Fibroblast of skin of abdomen (primary cell): ENCODE measurements around the gene ST7L. TPM values are rescaled to one million over a fixed set of nuclear protein-coding genes. Genes with fewer than 3 reads are reported as not detected.
"Not testable (repeated sequence)": the region's sequence is repeated elsewhere in the genome, so short reads cannot be mapped to it uniquely, and the experiment has no call there.

ENCODE experiments used
- DNase-seq: peaks from one replicate; pipeline ENCODE4 v3.0.0-alpha.2; 2013
- polyA plus RNA-seq, 2 experiments: library from polyadenylated mRNA; unstranded; fragments of 120-200 nt; gene quantifications; one replicate each; pipeline ENCODE4 v1.2.1, GENCODE V29; 2013; ENCODE audit not compliant: insufficient read length in 2 of 2

ST7L gene, protein sequence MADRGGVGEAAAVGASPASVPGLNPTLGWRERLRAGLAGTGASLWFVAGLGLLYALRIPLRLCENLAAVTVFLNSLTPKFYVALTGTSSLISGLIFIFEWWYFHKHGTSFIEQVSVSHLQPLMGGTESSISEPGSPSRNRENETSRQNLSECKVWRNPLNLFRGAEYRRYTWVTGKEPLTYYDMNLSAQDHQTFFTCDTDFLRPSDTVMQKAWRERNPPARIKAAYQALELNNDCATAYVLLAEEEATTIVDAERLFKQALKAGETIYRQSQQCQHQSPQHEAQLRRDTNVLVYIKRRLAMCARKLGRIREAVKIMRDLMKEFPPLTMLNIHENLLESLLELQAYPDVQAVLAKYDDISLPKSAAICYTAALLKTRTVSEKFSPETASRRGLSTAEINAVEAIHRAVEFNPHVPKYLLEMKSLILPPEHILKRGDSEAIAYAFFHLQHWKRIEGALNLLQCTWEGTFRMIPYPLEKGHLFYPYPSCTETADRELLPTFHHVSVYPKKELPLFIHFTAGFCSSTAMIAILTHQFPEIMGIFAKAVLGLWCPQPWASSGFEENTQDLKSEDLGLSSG
- polyA plus RNA-seq (2013, experiment 1 of 2; ENCODE audit: insufficient read length): 14.4 TPM
- 12.9 TPM for polyA plus RNA-seq (2013, experiment 2 of 2; ENCODE audit: insufficient read length)

DNA sequence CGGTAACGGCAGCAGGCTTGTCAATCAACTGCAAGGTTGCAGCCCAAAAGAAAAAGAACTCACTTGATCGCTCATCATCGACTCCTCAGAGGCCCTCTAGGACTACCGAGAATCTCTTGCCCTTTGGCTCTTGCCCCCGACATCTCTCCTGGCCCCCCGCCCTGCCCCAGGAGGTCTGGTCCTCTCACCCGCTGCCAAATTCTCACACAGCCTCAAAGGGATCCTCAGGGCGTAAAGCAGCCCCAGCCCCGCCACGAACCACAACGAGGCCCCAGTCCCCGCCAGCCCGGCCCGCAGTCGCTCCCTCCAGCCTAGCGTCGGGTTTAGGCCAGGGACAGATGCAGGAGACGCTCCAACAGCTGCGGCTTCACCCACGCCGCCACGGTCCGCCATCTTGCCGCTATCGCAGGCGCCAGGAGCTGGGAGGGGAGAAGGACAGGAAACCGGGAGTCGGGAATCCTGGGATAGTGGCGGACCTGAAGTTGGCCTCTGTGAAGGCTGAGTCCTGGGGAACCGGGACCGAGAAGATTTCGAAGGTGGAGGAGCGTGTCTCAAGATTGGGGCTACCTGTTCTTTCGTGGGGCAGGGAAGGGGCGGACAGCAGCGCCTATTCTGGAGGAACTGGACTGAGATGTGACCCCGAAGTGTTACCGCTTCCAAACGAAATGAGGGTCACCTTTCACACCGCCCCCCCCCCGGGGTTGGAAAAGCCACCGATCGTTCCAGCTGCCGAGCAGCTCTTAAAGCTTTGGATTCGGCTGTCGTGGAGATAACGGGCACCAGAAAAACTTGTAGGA lies at the start of gene ST7L:
Gene ST7L, minus strand, starts transcription at position 421 of the 797 bp plus-strand sequence. Its CDS starts 28 bp downstream, at position 393.
- peak; percentile 73 for DNase-seq

DNA sequence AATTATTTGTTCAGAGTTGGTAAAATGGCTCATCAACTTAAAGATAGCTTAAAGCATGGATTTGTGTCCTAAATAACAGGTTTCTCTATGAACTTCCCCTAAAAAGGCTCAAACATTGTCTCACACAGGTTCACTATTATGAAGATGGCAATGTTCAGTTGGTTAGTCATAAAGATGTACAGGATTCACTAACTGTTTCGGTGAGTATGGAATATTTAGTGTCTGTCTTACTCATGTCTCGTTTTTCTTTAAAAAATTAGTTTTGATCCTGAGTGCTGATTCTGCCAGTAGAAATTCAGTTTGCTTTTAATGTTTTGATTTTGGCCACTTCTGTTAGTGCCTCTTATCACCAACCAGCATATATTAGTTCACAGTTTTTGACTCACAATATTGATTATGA lies 48.0 kb upstream of the ST7L start:
- DNase-seq: no peak

DNA sequence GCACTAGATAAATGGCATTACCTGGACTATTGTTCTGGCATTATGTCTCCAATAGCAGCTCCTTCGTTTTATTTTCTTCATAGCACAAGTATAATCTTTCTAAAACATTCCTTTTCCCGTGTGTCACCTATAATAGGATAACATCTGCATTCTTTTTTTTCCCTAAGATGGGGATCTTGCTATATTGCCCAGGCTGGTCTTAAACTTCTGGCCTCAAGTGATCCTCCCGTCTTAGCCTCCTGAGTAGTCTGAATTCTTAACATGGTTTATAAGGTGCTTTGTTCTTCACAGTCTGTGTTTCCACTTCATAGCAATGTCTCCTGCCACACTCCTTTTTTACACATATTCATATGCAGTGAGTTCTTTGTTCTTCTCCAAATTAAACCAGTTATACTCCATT lies 46.9 kb upstream of the ST7L start:
- DNase-seq: no peak

DNA sequence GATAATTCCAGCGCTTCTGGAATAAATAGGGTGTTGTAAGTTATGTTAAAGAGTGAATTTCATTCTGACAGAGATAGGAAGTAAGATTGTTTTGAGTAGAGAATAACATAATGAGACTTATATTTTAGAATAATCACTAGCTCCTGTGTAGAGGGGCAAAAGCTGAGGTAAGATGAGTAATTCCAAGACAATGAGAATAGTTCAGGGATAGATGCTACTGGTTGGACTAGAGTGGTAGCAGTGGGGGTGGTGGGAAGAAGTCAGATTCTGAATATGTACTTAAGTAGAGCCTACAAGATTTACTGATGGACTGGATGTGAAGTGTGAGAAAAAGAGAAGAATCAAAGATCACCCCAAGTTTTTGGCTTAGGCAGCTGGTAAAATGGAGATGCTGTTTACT lies 32.3 kb upstream of the ST7L start:
- no peak for DNase-seq

DNA sequence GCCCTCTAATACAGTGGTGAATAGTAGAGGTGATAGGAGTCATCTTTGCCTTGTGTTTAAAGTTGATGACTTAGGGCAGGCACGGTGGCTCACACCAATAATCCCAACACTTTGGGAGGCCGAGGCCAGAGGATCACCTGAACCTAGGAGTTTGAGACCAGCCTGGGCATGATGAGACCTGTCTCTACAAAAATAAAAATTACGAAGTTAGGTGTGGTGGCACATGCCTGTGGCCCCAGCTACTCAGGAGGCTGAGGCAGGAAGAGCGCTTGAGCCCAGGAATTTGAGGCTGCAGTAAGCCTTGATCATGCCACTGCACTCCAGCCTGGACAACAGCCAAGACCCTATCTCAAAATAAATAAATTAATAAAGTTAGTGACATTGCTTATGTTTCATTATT lies 27.3 kb upstream of the ST7L start:
- DNase-seq: no peak

DNA sequence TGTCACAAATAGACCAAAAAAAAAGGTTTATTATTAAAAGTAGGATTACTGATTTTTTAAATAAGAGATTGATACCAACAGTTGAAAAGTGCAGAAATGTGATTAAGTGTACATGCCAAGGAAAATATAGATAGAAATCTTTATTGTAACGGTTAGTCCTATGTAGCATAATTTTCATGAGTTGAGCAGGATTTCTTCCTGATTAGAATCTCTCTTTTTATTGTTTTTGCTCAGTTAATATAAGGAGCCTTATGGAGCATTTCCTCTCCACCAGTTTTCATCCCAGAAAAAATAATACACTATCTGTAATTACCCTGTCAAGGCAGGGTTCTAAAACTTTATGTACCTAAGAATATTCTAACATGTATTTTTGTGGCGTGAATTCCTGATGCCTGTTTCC lies 24.1 kb upstream of the ST7L start:
- no peak for DNase-seq

DNA sequence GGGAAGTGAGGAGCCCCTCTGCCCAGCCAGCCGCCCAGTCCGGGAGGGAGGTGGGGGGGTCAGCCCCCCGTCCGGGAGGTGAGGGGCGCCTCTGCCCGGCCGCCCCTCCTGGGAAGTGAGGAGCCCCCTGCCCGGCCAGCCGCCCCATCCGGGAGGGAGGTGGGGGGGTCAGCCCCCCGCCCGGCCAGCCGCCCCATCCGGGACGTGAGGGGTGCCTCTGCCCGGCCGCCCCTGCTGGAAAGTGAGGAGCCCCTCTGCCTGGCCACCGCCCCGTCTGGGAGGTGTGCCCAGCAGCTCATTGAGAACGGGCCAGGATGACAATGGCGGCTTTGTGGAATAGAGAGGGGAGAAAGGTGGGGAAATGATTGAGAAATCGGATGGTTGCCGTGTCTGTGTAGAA lies 21.5 kb upstream of the ST7L start:
- not testable (repeated sequence) for DNase-seq

DNA sequence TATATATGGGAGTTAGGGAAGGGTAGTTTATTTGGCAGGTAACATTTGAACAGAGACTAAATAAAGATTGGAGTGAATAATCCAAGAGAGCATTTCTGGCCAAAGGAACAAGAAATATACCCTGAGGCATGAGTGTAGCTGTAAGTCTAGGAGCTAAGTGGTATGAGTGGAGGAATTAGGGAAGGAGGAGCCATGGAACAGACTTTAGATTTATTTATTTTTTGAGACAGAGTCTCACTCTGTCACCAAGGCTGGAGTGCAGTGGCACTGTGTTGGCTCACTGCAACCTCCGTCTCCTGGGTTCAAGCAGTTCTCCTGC lies 19.1 kb upstream of the ST7L start:
- no peak for DNase-seq

DNA sequence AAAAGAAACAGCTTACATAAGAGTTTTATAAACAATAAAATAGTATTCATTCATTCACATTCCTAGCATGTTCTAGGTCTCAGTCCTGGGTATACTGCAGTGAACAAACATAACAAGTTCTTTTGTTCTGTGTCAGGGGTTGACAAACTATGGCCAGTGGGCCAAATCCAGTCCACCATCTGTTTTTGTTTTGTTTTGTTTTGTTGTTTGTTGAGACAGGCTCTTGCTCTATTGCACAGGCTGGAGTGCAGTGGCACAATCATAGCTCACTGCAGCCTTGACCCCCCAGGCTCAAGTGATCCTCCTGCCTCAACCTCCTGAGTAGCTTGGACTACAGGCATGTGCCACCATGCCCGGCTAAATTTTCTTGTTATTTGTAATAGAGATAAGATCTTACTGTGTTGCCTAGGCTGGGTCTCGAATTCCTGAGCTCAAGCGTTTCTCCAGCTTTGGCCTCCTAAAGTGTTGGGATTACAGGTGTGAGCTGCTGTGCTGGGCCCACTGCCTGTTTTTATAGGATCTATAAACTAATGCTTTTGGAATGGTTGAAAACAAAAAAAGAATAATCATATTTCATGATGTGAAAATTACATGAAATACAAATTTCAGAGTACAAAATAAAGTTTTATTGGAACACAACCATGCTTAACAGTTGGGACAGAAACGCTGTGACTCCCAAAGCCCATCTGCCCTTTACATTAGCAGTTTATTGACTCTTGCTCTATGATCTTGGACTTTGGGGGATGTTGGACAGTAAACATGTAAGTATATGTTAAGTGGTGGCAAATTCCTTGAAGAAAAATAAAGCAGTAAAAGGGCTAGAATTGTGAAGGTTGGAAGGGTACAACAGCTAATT lies 18.5 kb upstream of the ST7L start:
- peak; percentile 8 for DNase-seq

DNA sequence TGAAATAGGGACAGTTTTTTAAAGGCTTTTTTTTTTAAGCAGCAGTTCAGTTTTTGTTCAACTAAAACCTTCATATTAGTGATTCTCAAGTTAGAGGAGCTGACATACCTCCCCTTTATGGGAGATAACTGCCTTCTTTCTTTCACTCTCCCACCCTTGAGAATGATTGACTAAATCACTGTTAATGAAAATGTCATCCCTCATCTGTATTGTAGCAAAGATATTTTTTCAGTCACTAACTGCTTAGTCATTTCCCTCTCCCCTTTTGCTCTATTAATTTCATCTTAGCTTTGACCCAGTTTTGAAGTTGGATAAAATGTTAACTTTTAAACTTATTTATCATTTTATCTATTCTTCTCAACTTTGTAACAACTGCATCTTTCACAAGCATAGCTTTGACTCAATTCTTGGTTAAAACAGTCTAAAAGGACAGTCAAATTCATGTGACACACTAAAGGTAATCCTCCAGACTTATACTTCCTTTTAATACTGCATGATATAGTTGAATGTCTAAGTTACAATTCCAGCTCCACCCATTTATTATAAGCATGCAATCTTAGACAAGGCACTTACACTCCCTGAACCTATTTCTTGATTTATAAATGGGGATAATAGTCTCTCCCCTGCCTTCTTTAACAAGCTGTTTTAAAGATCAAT lies 17.8 kb upstream of the ST7L start:
- DNase-seq: no peak

DNA sequence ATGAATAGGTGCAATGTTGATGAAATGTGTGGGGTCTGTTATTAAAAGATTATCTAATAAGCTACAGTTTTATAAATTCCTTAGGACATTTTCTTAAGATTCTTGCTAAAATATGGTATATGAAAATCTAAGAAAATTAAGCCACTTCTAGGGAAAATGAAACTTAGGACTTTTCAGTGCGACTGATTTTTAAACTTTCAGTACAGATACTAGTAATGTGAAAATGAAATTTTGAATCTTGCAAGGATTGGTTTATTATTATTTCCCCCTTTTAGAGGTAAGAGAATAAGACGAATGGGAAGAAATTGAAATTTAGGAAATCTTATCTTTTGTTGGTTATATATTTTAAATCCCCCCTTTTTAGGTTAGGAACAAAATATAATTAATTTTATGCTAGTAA lies 17.1 kb upstream of the ST7L start:
- DNase-seq: no peak

DNA sequence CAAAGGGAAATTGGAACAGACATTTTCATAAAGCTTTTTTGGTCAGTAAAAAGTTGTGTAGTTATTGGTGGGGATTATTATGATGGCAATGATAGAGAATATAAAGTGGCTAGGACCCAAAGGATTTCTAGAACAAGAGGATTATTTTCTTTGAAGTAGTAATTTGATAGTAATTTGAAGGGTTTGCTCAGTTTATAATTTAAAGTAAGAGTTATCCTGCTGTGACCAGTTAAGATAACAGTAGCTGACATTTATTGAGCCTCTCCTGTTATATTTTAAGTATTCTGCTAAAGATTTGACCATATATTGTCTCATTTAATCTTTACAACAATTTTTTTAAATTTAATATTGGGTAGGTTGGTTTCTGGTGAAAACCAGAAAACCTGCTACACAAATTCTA lies 15.4 kb upstream of the ST7L start:
- no peak for DNase-seq

DNA sequence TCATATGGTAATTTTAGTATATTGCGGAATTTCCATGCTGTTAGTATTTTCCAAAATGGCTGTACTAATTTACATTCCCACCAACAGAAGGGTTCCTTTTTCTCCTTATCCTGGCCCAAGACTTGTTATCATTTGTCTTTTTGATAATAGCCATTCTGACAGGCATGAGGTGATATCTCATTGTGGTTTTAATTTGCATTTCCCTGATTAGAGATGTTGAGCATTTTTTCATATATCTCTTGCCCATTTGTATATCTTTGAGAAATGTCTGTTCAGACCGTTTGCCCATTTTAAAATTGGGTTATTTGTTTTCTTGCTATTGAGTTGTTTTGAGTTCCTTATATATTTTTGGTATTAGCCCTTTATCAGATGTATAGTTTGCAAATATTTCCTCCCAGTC lies 14.7 kb upstream of the ST7L start:
- DNase-seq: no peak

DNA sequence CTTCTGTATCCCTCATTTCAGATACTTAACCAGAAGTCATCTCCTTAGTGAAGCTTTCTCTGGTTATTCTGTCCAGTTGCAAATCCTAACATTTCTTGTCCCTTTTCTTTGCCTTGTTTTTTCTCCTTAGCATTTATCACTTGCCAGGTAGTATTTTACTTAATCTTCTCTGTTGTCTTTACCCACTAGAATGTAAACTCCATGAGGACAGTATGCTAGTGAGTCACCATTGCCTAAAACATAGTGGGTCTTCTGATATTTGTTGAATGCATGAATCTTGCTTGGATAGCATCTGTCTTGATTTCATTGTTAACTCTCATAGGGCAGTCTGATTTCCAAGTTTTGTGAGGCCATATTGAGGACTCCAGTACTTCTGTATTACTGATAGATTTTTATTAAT lies 10.3 kb upstream of the ST7L start:
- DNase-seq: no peak

DNA sequence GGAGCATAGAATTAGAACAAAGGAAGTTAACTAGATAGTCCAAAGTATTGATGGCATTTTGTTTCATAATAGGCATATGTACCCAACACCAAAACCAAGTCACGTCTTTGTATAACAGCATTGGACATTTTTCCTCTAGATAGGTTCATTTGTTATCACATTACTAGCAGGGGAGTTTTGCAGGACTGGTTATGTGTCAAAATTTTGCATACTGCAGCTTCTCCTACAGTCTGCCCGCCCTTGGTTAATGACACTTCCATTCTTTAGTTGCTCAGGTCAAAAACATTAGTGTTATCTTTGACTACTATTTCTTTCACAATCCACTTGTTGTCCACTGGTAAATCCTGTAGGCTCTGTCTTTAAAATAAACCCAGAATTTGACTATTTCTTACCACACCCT lies 9.6 kb upstream of the ST7L start:
- DNase-seq: no peak

DNA sequence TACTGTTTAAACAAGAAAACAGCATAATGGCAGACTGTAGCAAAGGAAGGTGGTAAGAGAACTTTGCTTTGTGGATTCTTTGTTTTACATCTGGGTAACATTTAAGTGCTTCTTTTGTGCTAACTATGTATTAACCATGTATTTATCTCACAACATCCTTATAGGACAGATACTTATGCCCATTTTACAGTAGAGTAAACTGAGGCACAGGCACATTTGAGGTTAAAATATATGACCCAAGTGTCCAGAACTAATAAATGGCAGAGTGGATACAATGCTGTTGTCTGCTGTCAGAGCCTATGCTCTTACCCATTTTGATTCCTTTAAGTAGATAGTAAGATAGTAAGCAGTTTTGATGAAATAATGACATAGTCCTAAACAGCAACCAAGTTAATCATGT lies 7.9 kb upstream of the ST7L start:
- no peak for DNase-seq

DNA sequence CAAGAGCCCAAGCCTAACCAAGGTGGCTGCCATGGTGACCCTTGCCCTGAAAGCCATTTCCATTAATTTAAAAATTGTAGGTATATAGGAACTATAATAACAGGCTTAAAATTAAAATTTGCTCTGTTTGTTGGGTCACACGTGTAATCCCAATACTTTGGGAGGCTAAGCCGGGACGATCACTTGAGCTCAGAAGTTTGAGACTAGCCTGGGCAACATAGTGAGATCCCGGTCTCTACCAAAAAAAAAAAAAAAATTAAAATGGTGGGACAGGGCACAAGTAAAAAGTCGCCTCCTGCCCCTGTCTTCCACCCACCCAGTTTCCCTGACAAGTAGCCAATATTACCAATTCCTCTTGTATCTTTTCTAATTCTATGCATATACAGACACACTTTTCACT lies 7.3 kb upstream of the ST7L start:
- DNase-seq: no peak

DNA sequence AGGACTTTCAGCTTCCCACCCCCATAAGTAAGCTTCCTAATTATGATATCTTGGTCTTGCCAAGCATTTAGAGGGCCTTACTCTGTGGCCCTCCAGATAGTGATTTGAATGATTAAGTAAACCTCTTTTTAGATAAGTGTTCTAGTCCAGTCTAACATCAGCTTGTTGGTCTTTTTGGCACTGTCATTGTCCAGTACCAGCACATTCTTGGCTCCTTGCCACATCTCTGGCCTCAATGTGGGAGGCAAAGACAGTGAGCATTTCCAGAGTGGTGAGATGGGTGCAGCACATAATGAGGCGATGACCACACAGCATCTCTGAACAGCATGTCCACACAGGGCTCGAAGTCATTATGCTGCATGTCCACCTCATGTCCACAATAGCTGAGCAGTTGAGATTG lies 6.8 kb upstream of the ST7L start:
- no peak for DNase-seq

DNA sequence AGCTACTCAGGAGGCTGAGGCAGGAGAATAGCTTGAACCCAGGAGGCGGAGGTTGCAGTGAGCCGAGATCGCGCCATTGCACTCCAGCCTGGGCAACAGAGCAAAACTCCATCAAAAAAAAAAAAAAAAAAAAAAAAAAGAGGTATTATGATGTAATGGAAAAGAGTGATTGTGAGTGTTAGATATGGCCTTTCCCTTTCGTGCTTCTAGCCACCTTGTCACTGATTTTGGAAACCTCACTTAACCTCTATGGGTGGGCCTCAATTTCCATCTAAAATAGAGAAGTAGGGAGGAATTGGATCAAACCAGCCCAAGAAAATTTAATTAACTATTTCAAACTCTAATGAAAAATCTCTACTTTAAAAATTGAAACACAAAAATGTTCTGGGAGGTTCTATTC lies 5.6 kb upstream of the ST7L start:
- DNase-seq: not testable (repeated sequence)

DNA sequence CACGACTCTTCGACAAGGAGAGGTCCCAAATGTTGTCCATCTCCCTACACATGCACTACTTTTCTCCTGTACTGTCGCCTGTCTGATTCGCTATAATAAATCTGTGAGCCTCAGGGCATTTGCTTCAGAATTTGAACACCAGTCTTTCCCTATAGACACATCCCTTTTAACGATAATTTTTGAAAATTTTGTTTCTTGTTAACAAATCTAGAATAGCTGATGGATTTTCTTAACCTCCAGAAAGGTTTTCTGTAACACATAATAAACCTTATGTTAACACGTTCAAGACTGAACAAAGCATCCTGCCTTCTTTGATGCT lies 1.4 kb upstream of the ST7L start:
- DNase-seq: no peak

DNA sequence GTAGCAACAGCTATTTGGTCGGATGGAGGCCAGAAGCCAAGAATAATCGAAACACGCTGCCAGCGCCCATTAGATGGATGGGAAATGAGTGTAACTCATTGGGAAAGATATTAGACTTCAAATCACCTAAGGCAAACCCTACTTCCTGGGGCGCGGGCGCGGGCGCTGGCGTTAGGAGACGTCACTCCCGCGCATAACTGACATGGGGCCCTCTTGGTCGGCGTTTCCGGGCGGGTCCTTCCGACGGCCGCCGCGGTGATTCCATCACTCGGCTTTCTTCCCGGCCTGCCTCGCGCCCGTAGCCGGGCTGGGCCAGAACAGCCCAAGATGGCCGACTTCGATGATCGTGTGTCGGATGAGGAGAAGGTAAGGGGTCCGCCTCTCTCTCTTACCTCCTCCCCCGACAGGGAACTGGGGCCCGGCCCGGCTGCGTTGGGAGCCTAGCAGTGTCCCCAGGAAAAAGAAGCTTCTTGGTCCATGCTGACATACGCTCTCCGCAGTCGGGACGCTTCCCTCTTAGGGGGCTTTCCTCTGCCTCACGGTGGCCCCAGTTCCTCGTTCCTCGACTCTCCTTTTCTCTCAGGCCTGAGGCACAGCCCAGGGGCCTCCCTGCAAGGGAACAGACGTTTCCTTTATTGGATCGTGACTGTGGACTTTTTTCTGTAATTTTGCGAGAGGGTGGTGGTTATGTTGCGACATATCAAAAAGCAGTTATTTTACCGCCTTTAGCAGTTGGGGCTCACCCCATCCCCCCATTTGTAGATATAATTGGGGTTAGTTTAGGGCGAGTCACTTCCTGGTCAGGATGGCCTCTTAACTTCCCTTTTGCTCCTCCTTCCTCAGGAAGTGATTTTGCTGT lies 806 bp upstream of the ST7L start, which contains the start of gene CAPZA1:
Gene CAPZA1, plus strand, starts transcription at position 315 of the 859 bp plus-strand sequence. Its CDS starts 13 bp downstream, at position 328.
- DNase-seq: peak; percentile 92
